Ishikawa (cell line): ENCODE data around the gene MPL.

Experiments
- CEBPB ChIP-seq: IDR thresholded peaks from 2 replicates; pipeline ENCODE4 v1.6.1; 2012
- EGR1 ChIP-seq: IDR thresholded peaks from 2 replicates; pipeline ENCODE4 v1.6.1; 2012
- MAX ChIP-seq: IDR thresholded peaks from 2 replicates; pipeline ENCODE4 v1.6.1; 2012
- RAD21 ChIP-seq: IDR thresholded peaks from 2 replicates; pipeline ENCODE4 v1.6.1; 2012; ENCODE audit warnings: low read depth
- REST ChIP-seq: IDR thresholded peaks from 2 replicates; pipeline ENCODE4 v1.6.1; 2012; ENCODE audit warnings: low read depth, mild to moderate bottlenecking
- TAF1 ChIP-seq: IDR thresholded peaks from 2 replicates; pipeline ENCODE4 v1.6.1; 2012; ENCODE audit warnings: low read depth, mild to moderate bottlenecking
- TCF12 ChIP-seq: IDR thresholded peaks from 2 replicates; pipeline ENCODE4 v1.6.1; 2012; ENCODE audit warnings: low read depth
- YY1 ChIP-seq: IDR thresholded peaks from 2 replicates; pipeline ENCODE4 v1.6.1; 2012; ENCODE audit warnings: low read depth
- ZBTB7A ChIP-seq: IDR thresholded peaks from 2 replicates; pipeline ENCODE4 v1.6.1; 2012; ENCODE audit warnings: low read depth

- TF ChIP-seq REST (no peak), CEBPB (no peak), MAX (no peak), RAD21 (no peak), TCF12 (no peak), YY1 (no peak), TAF1 (no peak), ZBTB7A (no peak), EGR1 (no peak)
Measured at GRCh38 chr1:43352881-43353280, 15.3 kb downstream of the MPL start.
